ENCODE measurements around the gene TBC1D2B.

DNA sequence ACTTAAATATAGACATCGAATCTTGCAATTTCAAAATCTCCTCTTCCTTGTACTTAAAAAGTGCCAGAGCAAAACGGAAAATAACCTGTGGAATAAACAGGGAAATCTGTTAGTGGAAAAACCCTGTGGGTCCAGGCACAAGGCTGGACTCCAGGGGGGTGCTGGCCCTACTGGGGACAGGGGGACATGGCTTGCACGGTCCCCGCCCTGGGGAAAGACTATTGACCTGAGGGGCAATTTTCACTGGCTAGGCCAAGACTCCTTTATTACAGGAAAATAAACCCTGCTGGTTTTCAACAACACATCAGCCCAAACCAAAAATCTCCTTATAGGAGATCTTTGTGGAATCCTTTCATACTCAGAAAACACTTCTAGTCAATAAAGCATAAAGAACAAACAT is 75.9 kb downstream of the TBC1D2B start:
- TF ChIP-seq, protein P1, sequence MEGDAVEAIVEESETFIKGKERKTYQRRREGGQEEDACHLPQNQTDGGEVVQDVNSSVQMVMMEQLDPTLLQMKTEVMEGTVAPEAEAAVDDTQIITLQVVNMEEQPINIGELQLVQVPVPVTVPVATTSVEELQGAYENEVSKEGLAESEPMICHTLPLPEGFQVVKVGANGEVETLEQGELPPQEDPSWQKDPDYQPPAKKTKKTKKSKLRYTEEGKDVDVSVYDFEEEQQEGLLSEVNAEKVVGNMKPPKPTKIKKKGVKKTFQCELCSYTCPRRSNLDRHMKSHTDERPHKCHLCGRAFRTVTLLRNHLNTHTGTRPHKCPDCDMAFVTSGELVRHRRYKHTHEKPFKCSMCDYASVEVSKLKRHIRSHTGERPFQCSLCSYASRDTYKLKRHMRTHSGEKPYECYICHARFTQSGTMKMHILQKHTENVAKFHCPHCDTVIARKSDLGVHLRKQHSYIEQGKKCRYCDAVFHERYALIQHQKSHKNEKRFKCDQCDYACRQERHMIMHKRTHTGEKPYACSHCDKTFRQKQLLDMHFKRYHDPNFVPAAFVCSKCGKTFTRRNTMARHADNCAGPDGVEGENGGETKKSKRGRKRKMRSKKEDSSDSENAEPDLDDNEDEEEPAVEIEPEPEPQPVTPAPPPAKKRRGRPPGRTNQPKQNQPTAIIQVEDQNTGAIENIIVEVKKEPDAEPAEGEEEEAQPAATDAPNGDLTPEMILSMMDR (IDR thresholded peaks at IDR 0.05; ENCODE audit: insufficient read depth, low read length, poor library complexity, severe bottlenecking): no peak
- TF ChIP-seq EZH2phosphoT487 (conservative IDR thresholded peaks at IDR 0.05; ENCODE audit: low read length): no peak

Data from SU-DHL-6 (cell line).